ENCODE measurements around the gene NDFIP2.

- TF ChIP-seq POLR2AphosphoS5 (IDR thresholded peaks at IDR 0.05; ENCODE audit: low read depth), result no peak
- TF ChIP-seq CTCF (conservative IDR thresholded peaks at IDR 0.05; ENCODE audit: low read depth in 2 of 2), result no peak
- TF ChIP-seq EZH2 (IDR thresholded peaks at IDR 0.05; ENCODE audit: low read depth, unreplicated experiment), result no peak
- TF ChIP-seq EZH2phosphoT487 (IDR thresholded peaks at IDR 0.05; ENCODE audit: unreplicated experiment), result no peak
- TF ChIP-seq REST (IDR thresholded peaks at IDR 0.05; ENCODE audit: unreplicated experiment), result no peak
- TF ChIP-seq STAT1 (IDR thresholded peaks at IDR 0.05; ENCODE audit: unreplicated experiment), result no peak
- no peak for TF ChIP-seq JUNB (IDR thresholded peaks at IDR 0.05; ENCODE audit: unreplicated experiment)
- no peak for TF ChIP-seq CREB1 (CRISPR knock-in tag; IDR thresholded peaks at IDR 0.05; ENCODE audit: low read depth)
- no peak for TF ChIP-seq ZNF331 (CRISPR knock-in tag; IDR thresholded peaks at IDR 0.05; ENCODE audit: low read depth)
- TF ChIP-seq NANOG (IDR thresholded peaks at IDR 0.05; ENCODE audit: borderline replicate concordance), result no peak
- no peak for TF ChIP-seq ZNF462 (CRISPR knock-in tag; IDR thresholded peaks at IDR 0.05)
These were observed 9.9 kb downstream of the NDFIP2 start for GRCh38 chr13:79490824-79491223.

Data from GM23338 (cell line).